GM12892 (cell line): Measurements from ENCODE around the gene RIBC2.

Experiments
- DNase-seq: peaks from one replicate; pipeline ENCODE4 v3.0.0; 2011; ENCODE audit not compliant: insufficient read length
- FAIRE-seq: peaks from 2 replicates; lab custom pipeline; 2011; peaks lifted over from hg19 to GRCh38; lab: Jason Lieb, UNC
- POLR2A ChIP-seq: IDR thresholded peaks from 2 replicates; pipeline ENCODE4 v1.6.1; 2011; ENCODE audit warnings: low read depth, low read length, control low read depth
- POLR2AphosphoS5 ChIP-seq: IDR thresholded peaks from 2 replicates; pipeline ENCODE4 v1.6.1; 2011; ENCODE audit warnings: low read depth, low read length, control low read depth
- TAF1 ChIP-seq: IDR thresholded peaks from 2 replicates; pipeline ENCODE4 v1.6.1; 2011; ENCODE audit warnings: low read depth, mild to moderate bottlenecking, control low read depth, low read length, borderline replicate concordance

The RIBC2 gene

GRCh38 chr22:45407793-45408192, 5.7 kb upstream of the RIBC2 start:
- DNase-seq (no peak), FAIRE-seq (no peak)
- no peak for TF ChIP-seq POLR2A
- TF ChIP-seq POLR2AphosphoS5, result no peak
- TF ChIP-seq TAF1, result no peak

DNA sequence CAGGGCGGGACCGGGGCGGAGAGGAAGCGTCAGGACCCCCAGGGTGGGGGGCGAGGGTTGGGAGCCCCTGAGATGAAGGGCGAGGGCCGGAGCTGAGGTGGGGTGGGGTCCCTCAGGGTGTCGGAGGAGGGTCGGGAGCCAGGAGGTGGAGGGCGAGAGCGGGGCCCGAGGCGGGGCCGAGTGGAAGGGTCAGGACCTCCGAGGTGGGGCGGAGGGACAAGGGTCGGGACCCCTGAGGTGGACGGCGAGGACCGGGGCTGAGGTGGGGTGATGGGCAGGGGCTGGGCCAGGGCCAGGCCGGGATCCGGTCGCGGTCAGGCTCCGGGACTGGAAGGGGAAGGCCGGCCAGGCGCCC, 503 bp upstream of the RIBC2 start:
- DNase-seq (no peak), FAIRE-seq (no peak)
- TF ChIP-seq TAF1, result no peak
- no peak for TF ChIP-seq POLR2AphosphoS5
- no peak for TF ChIP-seq POLR2A

GRCh38 chr22:45418056-45418769, 4.7 kb downstream of the RIBC2 start:
- no peak for TF ChIP-seq POLR2A
- no peak for TF ChIP-seq TAF1
- TF ChIP-seq POLR2AphosphoS5, result no peak
- FAIRE-seq (no peak), DNase-seq (no peak)

- TF ChIP-seq TAF1, result no peak
- TF ChIP-seq POLR2AphosphoS5, result no peak
- TF ChIP-seq POLR2A, result no peak
- DNase-seq (no peak), FAIRE-seq (no peak)
Observed at GRCh38 chr22:45418770-45419138, 5.3 kb downstream of the RIBC2 start.

- TF ChIP-seq POLR2A (no peak), POLR2AphosphoS5 (no peak), TAF1 (no peak)
- FAIRE-seq (no peak), DNase-seq (no peak)
Observed at GRCh38 chr22:45420011-45420410, 6.5 kb downstream of the RIBC2 start.

- DNase-seq (no peak), FAIRE-seq (no peak)
- no peak for TF ChIP-seq POLR2AphosphoS5
Observed at GRCh38 chr22:45420539-45420938, 7.0 kb downstream of the RIBC2 start.

DNA sequence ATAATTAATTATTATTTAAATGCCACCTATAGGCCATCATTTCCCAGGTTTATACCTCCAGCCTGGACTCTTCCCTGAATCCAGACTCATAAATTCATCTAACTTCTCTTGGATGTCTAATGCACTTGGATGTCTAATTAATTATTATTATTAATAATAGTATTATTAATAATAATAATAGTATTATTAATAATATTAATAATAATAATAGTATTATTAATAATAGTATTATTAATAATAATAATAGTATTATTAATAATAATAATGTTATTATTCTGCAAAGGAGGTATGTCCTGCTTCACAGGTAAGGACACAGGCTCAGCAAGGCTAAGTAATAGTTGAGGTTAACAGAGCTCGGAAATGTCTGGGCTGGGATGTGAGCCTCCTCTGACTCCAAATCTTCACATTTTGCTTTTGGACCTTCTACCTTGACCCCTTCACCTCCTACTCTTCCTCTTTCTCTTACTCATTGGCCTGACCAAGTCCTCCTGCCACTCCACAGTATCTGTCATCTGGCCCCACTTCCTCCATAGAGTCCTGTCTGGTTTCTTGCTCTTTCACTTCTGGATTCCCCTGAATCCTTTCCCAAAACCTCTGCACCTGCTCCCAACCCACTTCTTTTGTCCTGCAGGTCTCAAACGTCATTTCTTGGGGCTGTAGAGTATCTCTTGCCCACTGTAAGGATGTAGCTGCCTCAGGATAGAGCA, 8.0 kb downstream of the RIBC2 start:
- DNase-seq (no peak), FAIRE-seq (no peak)
- TF ChIP-seq POLR2AphosphoS5 (no peak), TAF1 (no peak), POLR2A (no peak)

GRCh38 chr22:45422237-45422983, 8.9 kb downstream of the RIBC2 start:
- DNase-seq (no peak), FAIRE-seq (no peak)
- no peak for TF ChIP-seq POLR2AphosphoS5
- no peak for TF ChIP-seq POLR2A
- TF ChIP-seq TAF1, result no peak

GRCh38 chr22:45423524-45423923, 10.0 kb downstream of the RIBC2 start:
- FAIRE-seq (no peak), DNase-seq (no peak)
- no peak for TF ChIP-seq POLR2A
- TF ChIP-seq POLR2AphosphoS5, result no peak
- no peak for TF ChIP-seq TAF1

- TF ChIP-seq POLR2AphosphoS5, result no peak
- no peak for TF ChIP-seq TAF1
- TF ChIP-seq POLR2A, result no peak
- FAIRE-seq (no peak), DNase-seq (no peak)
Observed at GRCh38 chr22:45424241-45424731, 10.8 kb downstream of the RIBC2 start.

DNA sequence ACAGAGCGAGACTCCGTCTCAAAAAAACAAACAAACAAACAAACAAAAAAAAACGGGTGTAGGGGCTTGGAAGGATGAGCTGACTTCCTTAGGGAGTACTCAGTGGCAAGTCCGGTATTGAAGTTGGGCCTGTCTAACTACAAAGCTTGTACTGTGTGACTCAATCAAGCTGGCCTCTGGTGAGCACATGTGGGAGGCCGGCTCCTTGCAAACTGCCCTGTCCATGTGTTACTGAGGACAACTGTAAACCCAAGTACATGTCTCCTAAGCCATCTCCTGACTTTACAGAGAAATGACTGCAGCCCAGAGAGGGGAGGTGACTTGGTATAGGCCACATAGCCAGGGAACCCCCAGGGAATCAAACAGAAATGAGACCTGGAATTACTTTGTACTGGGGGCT, 11.6 kb downstream of the RIBC2 start:
- no peak for TF ChIP-seq POLR2A
- no peak for TF ChIP-seq TAF1
- TF ChIP-seq POLR2AphosphoS5, result no peak
- no peak for FAIRE-seq
- DNase-seq, result no peak
